ENCODE measurements around the gene CDK18. TPM values are rescaled to one million over a fixed set of nuclear protein-coding genes. Genes with fewer than 3 reads are reported as not detected.

CDK18 gene
- total RNA-seq, 1 experiment from 2014 or later: 9.2 TPM

DNA sequence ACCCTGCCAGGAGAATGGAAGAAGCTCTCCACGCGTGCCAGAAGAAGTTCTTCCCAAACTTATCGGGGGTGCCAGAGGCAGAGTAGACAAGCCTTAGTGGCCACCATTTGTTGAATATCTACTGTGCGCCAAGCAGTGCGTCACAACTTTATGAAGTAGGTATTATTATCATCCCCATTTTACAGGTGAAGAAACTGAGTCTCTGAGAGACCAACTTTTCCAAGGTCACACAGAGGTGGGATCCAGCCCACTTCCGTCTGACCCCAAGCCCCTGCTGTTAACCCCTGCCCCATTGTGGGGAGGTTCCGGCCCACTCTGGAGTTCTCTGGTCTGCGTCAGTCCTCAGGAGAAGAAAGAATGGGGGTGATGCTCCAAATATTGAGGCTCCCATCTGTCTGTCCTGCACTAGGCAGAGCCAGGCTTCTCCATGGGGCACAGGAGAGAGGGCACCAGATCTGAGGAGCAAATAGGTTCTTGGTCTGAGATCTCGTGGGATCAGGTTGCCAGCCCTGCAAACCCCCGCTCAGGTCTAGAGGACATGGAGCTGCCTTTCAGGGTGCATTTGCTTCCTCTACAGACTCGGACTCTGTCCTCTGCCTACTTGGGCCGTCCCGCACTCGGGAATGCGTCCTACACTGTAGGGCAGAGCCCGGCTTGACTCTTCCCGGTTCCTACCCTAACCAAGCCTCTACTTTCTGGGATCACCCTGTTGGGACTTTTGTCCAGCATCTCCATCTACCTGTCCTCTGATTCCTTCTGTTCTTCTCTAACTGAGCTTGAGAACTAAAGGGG, 2.1 kb downstream of the CDK18 start:
- no peak overlapping the region for H3K27ac ChIP-seq (ENCODE audit: low read depth, low read length, poor library complexity, severe bottlenecking)
- no peak for DNase-seq (ENCODE audit: low spot score)
- intact Hi-C loops (cut with micrococcal nuclease; ENCODE audit: unreplicated experiment): no loop called here
- H3K27me3 ChIP-seq (replicated peaks; ENCODE audit: insufficient read depth, low read depth, low read length, poor library complexity): no peaks in the 10 kb centered on the region
- BruUV-seq (replicated peaks): no TSS peak
- H3K4me3 ChIP-seq (ENCODE audit: low read depth, low read length, poor library complexity, severe bottlenecking): no peak overlapping the region
- H3K4me1 ChIP-seq (ENCODE audit: insufficient read depth, low read length, poor library complexity, severe bottlenecking): peaks cover 20% of the 10 kb centered on the region
- H3K36me3 ChIP-seq (ENCODE audit: insufficient read depth, low read length, poor library complexity, severe bottlenecking): no peaks in the 10 kb centered on the region
- TF ChIP-seq, protein P1, sequence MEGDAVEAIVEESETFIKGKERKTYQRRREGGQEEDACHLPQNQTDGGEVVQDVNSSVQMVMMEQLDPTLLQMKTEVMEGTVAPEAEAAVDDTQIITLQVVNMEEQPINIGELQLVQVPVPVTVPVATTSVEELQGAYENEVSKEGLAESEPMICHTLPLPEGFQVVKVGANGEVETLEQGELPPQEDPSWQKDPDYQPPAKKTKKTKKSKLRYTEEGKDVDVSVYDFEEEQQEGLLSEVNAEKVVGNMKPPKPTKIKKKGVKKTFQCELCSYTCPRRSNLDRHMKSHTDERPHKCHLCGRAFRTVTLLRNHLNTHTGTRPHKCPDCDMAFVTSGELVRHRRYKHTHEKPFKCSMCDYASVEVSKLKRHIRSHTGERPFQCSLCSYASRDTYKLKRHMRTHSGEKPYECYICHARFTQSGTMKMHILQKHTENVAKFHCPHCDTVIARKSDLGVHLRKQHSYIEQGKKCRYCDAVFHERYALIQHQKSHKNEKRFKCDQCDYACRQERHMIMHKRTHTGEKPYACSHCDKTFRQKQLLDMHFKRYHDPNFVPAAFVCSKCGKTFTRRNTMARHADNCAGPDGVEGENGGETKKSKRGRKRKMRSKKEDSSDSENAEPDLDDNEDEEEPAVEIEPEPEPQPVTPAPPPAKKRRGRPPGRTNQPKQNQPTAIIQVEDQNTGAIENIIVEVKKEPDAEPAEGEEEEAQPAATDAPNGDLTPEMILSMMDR (conservative IDR thresholded peaks at IDR 0.05; ENCODE audit: low read depth, low read length): no peak
- no peak for TF ChIP-seq EZH2 (IDR thresholded peaks at IDR 0.05; ENCODE audit: borderline replicate concordance, low read depth, low read length, poor library complexity, severe bottlenecking)
- no peaks in the 10 kb centered on the region for H3K9me3 ChIP-seq (ENCODE audit: low read depth, low read length, poor library complexity, severe bottlenecking)
- CTCF ChIA-PET: interaction anchor here (0.7 kb wide), 1 partner anchor 152 kb away, joined by 3 read pairs; no protein-coding TSS in a partner anchor
- POLR2A ChIA-PET (ENCODE audit: low non-redundant PET): no interaction called here

DNA sequence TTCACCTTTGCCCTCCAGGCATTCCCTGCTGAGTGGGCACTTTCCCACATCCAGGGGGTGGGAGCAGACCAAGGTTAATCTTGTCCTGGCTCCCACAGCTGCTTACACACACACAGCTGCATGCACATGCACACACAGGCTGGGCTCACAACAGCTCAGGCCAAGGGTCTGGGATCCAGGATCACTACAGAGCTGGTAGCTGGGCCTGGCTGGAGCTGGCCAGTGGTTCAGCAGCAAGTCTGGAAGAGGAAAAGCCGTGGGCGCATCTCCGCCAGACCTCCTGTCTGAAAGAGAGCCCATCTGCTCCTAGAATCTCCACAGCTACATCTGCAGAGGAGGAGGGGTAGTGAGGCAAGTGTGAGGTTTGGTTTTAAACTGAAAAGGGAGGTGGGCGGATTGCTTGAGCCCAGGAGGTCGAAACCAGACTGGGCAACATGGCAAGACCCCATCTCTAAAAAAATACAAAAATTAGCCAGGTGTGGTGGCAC, 3.8 kb downstream of the CDK18 start:
- Histone ChIP-seq H3K4me1 (ENCODE audit: insufficient read depth, low read length, poor library complexity, severe bottlenecking) (peaks cover 31% of the 10 kb centered on the region), H3K36me3 (ENCODE audit: insufficient read depth, low read length, poor library complexity, severe bottlenecking) (no peaks in the 10 kb centered on the region), H3K9me3 (ENCODE audit: low read depth, low read length, poor library complexity, severe bottlenecking) (no peaks in the 10 kb centered on the region), H3K27ac (ENCODE audit: low read depth, low read length, poor library complexity, severe bottlenecking) (no peak overlapping the region), H3K27me3 (replicated peaks; ENCODE audit: insufficient read depth, low read depth, low read length, poor library complexity) (no peaks in the 10 kb centered on the region), H3K4me3 (ENCODE audit: low read depth, low read length, poor library complexity, severe bottlenecking) (no peak overlapping the region)
- ChIA-PET POLR2A (ENCODE audit: low non-redundant PET) (no interaction called here), CTCF (no interaction called here)
- no peak for DNase-seq (ENCODE audit: low spot score)
- intact Hi-C loops (cut with micrococcal nuclease; ENCODE audit: unreplicated experiment): no loop called here
- BruUV-seq (replicated peaks): no TSS peak
- TF ChIP-seq, protein P1 (conservative IDR thresholded peaks at IDR 0.05; ENCODE audit: low read depth, low read length): no peak
- no peak for TF ChIP-seq EZH2 (IDR thresholded peaks at IDR 0.05; ENCODE audit: borderline replicate concordance, low read depth, low read length, poor library complexity, severe bottlenecking)

GRCh38 chr1:205510308-205510950, 6.0 kb downstream of the CDK18 start:
- Histone ChIP-seq H3K36me3 (ENCODE audit: insufficient read depth, low read length, poor library complexity, severe bottlenecking) (no peaks in the 10 kb centered on the region), H3K4me3 (ENCODE audit: low read depth, low read length, poor library complexity, severe bottlenecking) (no peak overlapping the region), H3K9me3 (ENCODE audit: low read depth, low read length, poor library complexity, severe bottlenecking) (no peaks in the 10 kb centered on the region), H3K27me3 (replicated peaks; ENCODE audit: insufficient read depth, low read depth, low read length, poor library complexity) (no peaks in the 10 kb centered on the region), H3K4me1 (ENCODE audit: insufficient read depth, low read length, poor library complexity, severe bottlenecking) (peaks cover 19% of the 10 kb centered on the region), H3K27ac (ENCODE audit: low read depth, low read length, poor library complexity, severe bottlenecking) (no peak overlapping the region)
- BruUV-seq (replicated peaks): no TSS peak
- no peak for DNase-seq (ENCODE audit: low spot score)
- ChIA-PET CTCF (no interaction called here), POLR2A (ENCODE audit: low non-redundant PET) (no interaction called here)
- no peak for TF ChIP-seq EZH2 (IDR thresholded peaks at IDR 0.05; ENCODE audit: borderline replicate concordance, low read depth, low read length, poor library complexity, severe bottlenecking)
- TF ChIP-seq, protein P1 (conservative IDR thresholded peaks at IDR 0.05; ENCODE audit: low read depth, low read length): no peak
- intact Hi-C loops (cut with micrococcal nuclease; ENCODE audit: unreplicated experiment): no loop called here
